Activated CD4-positive, alpha-beta T cell treated with anti-CD3 and anti-CD28 coated beads, Interleukin-2, amount 50 U/mL, for 1 hour (primary cell): ENCODE measurements around the gene ATP13A1.
A peak's percentile ranks its signal among the peaks of the same experiment; 100 is the strongest.
"Not testable (repeated sequence)": the region's sequence is repeated elsewhere in the genome, so short reads cannot be mapped to it uniquely, and the experiment has no call there.

Source experiments
- DNase-seq: peaks from one replicate; pipeline ENCODE4 v3.0.0-alpha.2; 2020

The ATP13A1 gene

DNA sequence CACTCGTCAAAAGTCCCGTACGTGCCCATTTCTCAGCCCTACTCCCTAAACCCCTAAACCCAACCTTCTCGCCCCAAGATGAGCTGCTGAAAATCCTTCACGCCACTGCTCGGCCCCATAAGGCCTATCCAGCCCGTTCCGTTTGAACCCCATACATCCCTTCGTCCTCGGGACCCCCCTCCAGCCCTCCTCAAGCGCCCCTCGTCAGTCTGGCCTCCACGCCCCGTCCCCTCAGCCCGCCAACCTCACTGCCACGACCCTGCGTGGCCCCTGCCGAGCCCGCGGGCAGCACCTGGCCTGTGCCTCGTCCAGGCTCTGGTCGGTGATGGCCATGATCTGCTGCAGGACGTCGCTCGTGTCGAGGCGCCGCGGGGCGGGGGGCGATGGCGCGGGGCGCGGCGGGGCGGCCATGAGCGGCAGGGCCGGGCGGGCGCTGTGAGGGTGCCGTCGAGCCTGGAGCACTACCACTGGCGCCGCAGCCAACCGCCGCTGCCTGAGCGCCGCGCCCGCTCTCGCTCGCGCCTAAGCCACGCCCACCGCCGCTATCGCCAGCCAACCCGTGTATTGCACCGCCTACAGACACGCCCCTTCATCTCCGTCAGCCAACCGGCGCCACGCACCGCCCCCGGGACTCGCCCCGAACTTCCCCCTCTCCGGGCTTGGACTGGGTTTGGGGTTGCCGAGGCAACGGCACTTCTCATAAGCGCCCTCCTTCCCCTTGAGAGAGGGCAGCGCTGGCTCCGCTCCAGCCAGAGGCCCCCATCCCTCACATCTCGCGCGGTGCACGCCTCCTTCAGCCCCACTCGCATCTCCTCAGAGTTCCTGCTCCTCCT, 45.0 kb downstream of the ATP13A1 start, which contains the start of gene PBX4:
Gene PBX4, minus strand, starts transcription at position 469 of the 833 bp plus-strand sequence. Its CDS starts 58 bp downstream, at position 411.
- peak; percentile 100 for DNase-seq

DNA sequence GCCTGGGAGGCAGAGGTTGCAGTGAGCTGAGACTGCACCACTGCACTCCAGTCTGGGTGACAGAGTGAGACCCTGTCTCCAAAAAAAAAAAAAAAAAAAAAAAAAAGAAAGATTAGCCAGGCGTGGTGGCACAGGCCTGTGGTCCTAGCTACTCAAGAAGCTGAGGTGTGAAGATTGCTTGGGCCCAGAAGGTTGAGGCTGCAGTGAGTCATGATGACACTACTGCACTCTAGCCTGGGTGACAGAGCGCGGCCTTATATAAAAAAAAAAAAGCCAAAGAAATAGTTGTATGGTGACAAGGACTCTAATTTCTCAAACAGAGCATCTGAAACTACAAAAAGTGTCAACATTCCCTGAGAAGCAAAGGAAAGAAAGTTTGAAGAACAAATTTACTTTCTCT, 48.4 kb downstream of the ATP13A1 start:
- no peak for DNase-seq

DNA sequence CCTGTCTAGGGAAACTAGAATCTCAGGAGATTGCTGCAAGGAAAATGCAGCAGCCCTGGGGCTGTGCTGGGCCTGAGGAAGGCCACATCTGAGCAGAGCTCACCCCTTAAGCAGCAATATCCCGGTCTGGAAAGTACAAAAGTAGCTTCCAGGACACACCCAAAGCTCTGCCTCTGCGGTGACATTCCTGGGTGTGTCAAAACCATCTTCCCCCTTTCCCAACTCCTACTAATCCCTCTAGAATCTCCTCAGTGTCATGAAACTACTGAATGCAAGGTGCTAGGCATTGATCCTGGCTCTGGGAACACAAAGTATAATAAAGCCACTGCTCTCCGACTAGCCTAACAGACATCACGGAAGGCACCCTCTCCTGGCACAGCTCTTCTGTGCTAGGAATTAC, 50.0 kb downstream of the ATP13A1 start:
- no peak for DNase-seq

DNA sequence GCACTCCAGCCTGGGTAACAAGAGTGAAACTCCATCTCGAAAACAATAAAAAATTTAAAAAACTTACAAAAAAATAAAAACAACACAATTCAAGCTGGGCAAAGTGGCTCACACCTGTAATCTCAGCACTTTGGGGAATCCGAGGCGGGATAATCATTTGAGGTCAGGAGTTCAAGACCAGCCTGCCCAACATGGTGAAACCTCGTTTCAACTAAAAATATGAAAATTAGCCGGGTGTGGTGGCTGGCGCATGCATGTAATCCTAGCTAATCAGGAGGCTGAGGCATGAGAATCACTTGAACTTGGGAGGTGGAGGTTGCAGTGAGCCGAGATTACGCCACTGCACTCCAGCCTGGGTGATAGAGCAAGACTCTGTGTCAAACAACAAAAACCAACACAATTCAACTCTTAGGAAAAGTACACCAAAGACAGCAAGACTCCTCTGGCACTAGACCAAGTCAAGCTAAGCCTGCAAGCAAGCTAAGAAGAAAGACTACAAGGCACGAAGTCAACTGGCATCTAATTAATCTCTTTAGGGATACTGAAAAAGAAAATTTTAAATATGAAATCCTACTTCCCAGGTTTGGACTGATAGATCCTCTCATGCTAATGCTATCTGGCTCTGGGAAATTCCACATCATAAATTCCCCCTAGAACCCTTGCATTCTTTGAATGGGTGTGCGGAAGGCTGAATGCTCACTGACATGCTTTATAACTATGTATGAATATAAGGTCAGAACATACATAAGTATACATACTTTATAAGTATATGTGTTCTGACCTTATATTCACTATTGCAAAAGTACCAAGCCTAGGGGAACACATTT, 52.9 kb downstream of the ATP13A1 start:
- no peak for DNase-seq

DNA sequence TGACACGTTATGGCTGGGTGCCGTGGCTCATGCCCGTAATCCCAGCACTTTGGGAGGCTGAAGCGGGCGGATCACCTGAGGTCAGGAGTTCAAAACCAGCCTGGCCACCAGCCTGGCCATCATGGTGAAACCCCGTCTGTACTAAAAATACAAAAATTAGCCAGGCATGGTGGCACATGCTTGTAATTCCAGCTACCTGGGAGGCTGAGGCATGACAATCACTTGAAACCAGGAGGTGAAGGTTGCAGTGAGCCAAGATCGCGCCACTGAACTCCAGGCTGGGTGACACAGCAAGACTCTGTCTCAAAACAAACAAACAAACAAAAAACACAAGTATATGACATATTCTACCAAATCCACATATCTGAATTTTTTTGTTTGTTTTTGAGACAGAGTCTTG, 56.8 kb downstream of the ATP13A1 start:
- not testable (repeated sequence) for DNase-seq

DNA sequence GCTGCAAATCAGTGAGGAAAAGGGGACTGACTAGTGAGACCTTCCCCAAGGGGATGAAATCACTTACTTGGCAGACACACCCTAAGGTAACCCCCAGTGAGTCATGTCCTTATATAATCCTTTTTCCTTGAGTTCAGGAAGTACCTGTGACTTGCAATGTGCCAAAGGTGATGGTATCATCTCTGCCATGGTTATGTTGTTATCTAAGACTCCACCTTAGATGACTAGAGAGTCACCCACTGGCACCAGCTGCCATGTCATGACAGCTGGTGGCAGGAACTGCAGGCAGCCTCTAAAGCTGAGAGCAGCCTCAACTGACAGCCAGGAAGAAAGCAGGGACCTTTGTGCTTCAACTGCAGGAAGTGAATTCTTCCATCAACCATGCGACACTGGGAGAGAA, 57.5 kb downstream of the ATP13A1 start:
- DNase-seq = peak; percentile 55

DNA sequence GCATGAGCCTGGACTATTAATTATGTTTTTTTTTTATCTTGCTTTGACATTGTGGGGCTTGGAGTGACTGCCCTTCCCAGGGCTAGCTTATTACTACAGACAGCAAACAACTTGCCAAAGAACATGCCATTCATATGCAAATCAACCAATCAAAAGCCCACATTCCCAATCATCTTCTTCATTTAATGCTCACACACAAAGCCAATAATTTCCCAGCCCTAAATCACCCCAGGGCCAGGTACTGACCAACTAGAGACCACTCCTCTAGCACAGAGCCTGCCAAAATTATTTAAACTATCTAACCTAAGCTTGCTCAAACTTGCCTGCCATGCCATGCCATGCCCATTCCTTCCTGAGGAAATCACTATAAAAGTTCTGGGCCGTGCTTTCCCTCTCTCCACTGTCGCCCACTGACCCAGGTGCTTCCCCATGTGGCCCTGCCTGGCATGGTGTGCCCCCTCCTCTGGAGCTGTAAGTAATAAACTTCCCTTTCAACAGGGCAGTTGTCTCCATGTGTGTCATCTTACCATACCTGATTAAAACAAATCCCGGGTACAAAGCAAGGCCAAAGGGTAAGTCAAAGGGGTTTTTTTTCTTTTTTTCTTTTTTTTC, 60.7 kb downstream of the ATP13A1 start:
- no peak for DNase-seq

DNA sequence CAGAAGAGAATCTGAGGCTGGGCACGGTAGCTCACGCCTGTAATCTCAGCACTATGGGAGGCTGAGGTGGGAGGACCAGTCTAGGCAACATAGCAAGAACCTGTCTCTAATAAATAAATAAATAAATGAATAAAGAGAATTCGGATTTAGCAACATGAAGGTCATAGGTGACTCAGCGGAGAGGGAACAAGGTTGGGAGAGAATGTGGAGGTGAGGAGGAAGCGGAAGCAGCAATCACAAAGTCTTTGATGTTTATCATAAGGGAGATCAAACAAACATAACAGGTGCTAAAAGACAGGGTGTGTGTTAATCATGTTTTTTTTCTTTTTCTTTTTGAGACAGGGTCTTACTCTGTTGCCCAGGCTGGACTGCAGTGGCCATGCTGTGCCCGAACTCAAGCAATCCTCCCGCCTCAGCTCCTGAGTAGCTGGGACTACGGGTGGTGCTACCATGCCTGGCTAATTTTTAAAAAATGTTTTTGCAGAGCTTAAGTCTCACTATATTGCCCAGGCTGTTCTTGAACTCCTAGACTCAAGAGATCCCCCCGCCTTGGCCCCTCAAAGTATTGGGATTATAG, 61.3 kb downstream of the ATP13A1 start:
- peak; percentile 38 for DNase-seq

DNA sequence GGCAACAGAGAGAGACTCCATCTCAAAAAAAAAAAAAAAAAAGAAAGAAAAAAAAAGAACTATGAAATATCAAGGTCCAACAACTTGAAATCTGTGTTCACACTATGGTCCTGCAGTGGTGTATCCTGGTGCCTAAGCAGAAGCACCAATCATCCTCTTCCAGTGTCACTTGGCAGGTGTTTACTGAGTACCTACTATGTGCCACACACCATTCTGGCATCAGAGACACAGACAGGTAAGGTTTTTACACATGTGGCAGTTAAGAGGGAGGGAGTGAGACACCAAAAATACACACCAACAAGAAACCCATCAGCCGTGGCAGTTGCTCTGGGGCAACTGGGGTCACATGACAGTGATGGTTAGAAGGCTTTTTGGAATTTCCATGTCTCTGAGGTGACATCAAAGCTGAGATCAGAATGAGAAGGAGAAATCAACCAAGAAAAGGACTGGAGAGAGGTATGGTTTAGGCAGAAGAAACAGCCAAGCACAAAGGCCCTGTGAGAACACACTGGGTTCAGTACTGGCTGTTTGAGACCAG, 62.6 kb downstream of the ATP13A1 start:
- no peak for DNase-seq

DNA sequence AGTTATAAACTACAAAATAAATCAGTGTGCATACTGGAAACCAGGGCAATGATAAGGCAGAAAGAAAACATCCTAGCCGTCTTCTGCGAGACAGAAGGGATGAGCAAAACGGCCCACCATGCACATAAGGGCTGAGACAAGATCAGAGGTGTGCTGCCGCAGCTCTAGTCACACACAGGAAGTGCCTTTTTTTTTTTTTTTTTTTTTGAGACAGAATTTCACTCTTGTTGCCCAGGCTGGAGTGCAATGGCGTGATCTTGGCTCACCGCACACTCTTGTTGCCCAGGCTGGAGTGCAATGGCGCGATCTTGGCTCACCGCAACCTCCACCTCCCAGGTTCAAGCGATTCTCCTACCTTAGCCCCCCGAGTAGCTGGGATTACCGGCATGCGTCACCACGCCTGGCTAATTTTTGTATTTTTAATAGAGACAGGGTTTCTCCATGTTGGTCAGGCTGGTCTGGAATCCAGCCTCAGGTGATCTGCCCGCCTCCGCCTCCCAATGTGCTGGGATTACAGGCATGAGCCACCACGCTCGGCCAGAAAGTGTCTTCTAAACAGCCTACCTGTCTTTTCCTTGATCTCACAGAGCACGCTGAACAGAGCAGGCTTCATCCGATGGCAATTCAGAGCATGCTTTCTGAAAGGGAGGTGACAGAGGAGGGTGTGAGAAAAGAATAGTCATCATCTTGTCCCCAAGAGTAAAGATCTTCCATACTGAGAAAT, 64.6 kb downstream of the ATP13A1 start:
- DNase-seq = peak; percentile 64

DNA sequence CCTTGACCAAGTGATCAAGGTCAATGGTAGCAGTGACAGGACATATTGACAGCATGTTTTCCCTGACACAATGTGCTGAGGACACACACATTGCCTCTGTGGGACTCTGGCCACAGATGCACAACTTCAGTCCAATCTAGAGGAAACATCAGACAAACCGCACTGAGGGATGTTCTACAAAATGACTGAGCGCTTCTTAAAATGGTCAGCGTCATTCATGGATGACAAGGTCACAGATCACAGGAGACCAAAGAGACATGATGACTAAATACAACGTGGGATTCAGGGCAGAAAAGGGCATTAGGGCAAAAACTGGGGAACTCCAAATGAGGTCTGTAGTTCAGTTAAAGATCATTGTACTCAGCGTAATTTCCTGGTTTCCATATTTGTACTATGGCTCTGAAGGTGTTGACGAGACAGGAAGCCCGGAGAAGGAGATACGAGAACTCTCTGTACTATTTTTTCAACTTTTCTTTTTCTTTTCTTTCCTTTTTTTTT, 65.6 kb downstream of the ATP13A1 start:
- DNase-seq = peak; percentile 41
